Activated gamma-delta T cell treated with Interleukin-2 at 50 U/mL for 16 hours (primary cell): ENCODE measurements around the gene ZNF628.

Experiments used
- DNase-seq: peaks from one replicate; pipeline ENCODE4 v3.0.0-alpha.2; 2020

The ZNF628 gene

DNA sequence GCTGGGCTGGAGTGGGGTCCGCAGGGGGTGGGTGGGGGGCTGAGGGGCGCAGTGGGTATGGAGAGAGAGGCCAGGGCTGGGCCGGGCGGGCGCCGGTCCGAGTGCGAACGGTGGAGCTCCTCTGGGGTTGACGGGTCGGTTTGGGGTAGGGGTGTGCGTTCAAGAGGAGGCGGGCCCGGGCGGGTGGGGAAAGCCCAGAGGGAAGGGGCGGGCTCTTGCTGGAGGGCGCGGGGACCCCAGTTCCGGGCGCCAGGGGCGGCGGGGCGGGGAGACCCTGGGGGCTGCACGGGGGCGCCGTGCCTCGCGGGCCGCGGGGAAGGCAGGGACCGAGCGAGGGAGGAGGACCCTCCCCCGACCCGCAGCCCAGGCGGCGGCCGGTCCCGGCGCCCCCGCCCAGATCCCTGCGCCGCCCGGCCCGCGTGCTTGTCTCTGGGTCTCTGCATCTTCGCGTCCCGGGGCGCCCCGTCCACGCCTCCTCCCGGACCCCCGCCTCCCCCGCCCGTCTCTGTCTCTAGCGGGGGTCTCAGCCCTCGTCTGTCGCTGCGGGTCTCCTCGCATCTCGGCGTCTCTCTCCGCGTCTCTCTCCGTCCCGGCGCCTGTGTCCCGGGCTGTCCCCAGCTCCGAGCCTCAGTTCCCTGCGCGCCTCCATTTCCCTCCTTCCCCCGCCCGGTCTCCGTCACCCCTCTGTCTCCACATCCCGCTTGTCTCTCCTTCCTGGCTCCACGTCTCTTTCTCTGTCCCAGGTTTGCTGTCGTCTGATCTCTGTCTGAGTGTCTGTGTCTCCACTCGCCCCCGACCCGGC lies 25.1 kb upstream of the ZNF628 start:
- DNase-seq = no peak

DNA sequence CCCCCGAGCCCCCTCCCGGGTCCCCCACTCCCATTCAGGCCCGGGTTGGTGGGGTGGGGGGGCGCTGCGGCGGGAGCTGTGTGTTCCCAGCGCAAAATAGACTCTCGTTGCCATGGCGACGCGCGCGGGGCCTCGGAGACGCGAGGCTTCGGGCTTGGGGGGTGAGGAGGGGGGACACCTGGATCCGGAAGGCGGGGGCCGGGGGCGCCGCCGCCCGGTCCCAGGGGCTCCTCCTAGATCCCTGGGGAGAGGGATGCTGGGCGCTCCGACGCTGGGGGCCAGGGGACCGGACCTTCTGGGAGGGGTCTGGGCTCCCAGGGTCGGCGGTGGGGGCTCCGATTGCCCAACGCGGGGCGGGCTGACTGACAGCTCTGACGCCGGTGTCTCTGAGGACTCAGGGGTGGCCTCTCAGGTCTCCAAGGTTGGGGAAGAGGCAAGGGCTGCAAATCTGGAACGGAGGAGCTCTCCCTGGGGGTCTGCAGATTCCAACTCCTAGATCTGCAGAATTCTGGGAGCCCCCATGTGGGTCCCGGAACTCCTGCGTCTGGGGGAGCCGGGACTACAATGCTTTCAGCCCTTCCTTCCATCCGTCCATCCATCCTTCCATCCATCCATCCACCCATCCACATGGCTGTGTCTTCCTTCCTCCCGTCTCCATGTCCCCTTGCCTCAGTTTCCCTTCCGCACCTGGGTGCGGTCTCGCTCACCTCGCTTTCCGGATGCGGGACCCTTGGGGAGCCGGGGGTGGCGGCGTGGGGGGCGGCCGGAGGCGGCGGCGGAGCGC lies 24.3 kb upstream of the ZNF628 start:
- DNase-seq = no peak

GRCh38 chr19:55452749-55453346 lies 23.6 kb upstream of the ZNF628 start:
- DNase-seq = no peak

DNA sequence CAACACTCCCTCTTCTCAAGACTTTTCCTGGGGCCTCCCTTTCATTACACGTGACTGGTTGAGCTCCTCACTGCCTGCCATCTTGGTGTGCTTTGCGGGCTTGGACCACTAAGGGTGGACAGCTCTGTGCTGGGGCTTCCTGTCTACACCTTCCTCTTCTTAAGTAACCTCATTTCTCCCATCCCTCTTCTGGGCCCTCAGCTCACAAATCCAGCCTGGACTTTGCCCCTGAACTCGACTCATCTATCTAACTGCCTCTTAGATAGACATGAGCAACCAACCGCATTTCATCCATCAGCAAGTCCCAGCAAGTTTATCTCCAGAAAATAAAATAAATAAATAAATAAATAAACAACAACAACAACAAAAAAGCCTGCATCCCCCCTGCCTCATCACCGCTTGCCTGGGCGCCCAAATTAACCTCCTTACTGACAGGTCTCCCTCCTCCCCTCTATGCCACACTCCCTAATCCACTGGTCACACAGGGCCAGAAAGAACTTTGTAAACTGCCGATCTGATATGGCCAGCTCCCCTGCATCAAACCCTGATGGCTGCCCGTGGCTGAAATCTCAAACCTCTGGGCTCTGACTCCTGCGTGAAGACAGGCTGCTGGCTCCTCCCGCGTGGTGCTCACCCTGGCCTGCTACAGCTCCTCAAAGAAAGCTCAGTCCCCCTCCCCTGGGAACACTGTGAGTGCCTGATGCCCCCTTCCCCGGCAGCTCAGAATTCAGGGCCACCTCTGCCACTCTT lies 22.7 kb upstream of the ZNF628 start:
- DNase-seq = no peak

- DNase-seq = peak; percentile 43
Measured at GRCh38 chr19:55454787-55455243, 21.6 kb upstream of the ZNF628 start.

DNA sequence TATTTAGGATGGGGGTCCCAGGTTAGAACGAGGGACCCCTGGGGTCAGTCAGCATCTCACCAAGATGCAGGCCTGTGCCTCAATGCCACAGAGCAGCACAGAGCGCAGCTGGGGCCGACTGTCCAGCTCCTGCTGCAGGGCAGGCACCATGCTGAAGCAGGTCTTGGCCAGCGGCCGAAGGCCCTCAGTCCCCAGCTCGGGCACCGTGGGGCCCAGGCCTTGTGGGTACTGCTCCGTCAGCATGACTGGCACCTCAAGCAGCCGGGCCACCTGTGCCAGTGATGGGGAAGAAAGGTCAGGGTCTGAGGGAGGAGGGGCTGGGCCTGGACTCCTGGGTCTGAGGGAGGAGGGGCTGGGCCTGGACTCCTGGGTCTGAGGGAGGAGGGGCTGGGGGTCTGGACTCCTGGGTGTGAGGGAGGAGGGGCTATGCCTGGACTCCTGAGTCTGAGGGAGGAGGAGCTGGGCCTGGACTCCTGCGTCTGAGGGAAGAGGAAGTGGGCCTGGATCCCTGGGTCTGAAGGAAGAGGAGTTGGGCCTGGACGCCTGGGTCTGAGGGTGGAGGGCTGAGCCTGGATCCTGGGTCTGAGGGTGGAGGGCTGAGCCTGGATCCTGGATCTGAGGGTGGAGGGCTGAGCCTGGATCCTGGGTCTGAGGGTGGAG lies 20.7 kb upstream of the ZNF628 start:
- DNase-seq = no peak

DNA sequence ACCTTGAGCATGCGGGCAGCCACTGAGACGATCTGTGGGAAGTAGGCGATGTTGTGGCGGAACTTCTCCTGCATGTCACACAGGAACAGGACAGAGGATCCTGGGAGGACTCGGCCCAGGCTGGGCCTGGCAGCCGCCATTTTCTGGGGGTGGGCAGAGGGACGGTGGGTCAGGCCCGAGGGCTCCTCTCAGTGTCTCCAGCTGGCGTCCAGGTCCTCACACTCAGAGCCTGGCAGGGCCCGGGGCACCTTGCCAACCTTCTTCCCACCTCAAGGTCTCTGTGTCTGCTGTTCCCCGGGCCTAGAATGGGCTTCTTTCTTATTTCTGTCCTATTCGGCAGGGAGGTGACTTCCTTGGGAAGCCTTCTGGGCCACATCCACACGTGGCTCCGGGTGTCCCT lies 20.1 kb upstream of the ZNF628 start:
- no peak for DNase-seq

- DNase-seq = no peak
Measured at GRCh38 chr19:55457683-55458457, 18.5 kb upstream of the ZNF628 start.

DNA sequence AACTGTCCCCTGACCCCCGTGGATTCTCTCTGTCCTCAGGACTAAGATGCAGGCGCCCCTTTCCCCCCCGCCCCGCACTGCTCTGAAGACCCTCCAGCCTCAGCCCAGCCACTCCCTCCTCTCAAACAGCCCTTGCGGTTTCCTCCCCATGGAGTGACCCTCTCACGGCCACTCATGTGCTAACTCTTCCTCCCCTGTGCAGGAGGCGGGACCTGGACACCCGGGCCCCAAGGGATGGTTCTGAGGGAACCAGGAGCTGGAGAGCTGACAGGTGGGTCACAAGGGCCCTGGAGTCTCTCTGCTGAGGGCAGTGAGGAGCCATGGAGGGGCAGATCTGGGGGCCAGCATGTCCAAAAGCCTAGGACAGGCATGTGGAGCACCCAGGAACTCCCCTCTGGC lies 16.9 kb upstream of the ZNF628 start:
- no peak for DNase-seq

GRCh38 chr19:55459950-55460657 lies 16.3 kb upstream of the ZNF628 start:
- DNase-seq = no peak

DNA sequence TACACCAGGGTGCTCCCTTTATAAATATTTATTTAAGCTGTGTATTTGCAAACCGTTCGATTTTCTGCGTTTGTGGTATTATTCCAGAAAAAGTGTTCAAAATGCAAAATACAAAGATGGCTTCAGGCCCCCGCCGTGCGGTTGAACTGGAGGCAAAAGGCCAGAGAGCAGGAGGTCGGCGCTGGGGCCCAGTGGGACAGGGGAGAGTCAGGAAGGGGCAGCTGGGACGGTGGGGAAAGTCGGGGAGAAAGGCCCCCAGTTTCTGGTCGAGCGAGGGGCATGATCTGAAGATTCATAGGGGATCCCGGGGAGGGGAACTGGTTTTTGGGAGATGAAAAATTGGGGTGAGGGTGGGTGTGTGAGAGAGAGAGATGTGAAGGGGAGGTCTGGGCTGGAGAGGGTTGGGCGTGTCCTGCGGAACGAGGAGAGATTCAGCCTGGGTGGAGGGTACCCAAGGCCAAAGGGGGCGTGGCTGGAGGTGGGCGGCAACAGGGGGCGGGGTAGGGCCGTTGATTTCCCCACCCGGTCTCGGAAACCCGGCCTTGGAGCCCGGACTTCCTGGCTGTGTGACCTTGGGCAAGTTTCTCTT lies 15.7 kb upstream of the ZNF628 start:
- no peak for DNase-seq

DNA sequence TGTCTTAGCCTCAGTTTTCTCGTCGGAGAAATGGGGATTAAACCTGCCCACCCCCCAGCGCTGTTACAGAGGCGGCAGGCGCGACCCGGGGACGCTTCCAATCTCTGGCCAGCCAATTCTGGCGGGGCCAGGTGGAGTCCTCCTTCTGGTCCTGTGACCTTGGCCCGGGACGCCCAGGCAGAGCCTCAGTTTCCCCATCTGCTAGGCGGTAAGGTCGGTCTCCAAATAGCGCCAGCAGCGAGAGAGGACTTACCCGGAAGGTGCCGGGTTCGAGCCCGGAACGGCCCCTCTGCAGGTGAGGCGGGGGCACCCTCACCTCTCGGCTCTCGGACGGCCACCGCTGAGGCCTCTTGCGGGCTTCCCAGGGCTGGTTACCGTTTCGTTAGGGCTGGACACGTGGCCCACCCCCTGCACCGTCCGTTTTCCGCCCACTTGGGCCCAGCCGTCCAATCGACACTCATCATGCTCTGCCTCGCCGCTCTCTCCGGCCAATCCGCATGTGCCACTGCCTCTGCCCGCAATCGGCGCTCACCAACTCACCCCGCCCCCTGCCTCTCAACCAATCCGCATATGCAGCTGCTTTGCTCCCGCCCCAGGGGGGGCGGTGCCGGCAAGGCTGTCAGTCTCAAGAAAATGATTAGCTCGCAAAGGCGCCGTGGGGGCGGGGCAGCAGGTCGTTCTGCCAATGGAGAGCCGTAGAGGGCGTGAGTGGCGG lies 15.0 kb upstream of the ZNF628 start, which contains the start of gene ISOC2:
Gene ISOC2, minus strand, starts transcription at position 384 of the 715 bp plus-strand sequence. CDS start 5,156 bp downstream, outside the sequence.
- peak; percentile 100 for DNase-seq

GRCh38 chr19:55461974-55462626 lies 14.3 kb upstream of the ZNF628 start:
- DNase-seq = no peak

DNA sequence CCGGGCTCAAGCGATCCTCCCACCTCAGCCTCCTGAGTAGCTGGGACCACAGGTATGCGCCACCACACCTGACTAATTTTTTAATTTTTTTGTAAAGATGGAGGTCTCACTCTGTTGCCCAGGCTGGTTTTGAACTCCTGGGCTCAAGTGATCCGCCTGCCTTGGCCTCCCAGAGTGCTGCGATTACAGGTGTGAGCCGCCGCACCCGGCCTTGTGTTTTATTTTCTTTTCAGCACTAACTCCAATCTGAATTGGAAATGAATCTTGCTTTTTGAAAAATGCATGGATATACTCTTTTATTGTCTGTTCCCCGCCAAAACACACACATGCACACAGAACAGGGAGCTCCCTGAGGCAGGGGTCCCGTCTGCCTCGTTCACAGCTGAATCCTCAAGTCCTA lies 13.7 kb upstream of the ZNF628 start:
- DNase-seq = no peak

DNA sequence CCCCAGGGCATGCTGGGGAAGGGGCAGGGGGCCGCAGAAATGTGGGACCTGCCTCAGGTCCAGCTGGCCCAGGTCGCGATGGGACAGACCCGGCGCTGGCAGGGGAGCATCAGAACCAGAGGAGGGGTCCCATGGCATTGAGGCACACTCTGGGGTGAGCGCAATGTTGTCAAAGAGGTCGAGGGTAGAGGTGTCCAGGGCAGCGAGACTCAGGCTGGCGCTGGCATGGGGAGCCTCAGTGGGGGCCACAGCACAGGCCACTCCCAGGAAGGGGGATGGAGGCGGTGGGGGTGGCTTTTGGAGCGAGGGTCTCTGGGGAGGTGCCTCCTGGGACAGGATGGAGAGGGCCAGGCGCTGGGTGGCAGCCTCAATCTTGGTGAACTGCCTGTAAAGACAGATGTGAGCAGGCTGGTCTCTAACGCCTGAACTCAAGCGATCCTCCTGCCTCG lies 12.8 kb upstream of the ZNF628 start:
- no peak for DNase-seq

GRCh38 chr19:55464039-55464661 lies 12.3 kb upstream of the ZNF628 start:
- no peak for DNase-seq

GRCh38 chr19:55464662-55465054 lies 11.8 kb upstream of the ZNF628 start, which contains the start of gene C19orf85:
Gene C19orf85, minus strand, starts transcription at chr19:55464751. Its CDS starts 197 bp downstream, at chr19:55464554.
- no peak for DNase-seq

DNA sequence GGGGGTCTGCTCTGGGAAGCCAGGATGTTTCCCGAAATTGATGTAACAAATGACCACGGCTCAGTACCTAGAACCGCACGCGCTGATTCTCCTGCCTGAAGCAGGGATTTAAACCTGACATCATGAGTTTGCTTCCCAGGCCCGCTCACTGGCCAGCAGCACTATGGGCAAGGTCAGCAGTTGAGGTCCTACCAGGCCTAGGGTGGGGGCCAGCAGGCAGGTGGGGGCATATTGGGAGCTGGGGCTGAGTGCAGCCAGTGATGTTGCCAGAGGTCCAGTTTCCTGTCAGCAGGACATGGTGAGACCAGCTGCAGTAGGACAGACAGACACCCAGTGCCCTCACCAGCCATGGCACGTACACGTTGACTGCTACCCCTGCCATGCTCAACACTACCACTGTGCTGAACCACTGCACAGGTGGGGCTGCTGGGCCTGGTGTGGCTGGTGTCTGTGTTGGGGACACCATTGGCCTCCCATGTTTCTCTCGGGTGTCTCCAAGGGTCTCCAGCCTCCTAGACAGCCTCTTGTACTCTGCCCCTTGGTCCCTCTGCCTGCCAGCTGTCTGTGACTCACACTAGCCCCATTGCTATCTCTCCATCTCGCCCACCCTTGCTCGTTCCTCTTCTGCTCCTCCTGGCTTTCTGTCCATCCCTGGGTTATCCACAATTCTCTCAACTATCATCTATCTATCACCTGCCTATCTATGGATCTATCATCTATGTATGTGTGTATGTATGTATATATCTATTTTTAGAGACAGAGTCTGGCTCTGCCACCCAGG lies 10.8 kb upstream of the ZNF628 start:
- DNase-seq = no peak
